ENCODE data around the gene EFCAB11. TPM values are rescaled to one million over a fixed set of nuclear protein-coding genes. Genes with fewer than 3 reads are reported as not detected.

Gene EFCAB11
- total RNA-seq, 4 donors from 2014 or later: 3.4 to 8.0 (median 5.5) TPM

DNA sequence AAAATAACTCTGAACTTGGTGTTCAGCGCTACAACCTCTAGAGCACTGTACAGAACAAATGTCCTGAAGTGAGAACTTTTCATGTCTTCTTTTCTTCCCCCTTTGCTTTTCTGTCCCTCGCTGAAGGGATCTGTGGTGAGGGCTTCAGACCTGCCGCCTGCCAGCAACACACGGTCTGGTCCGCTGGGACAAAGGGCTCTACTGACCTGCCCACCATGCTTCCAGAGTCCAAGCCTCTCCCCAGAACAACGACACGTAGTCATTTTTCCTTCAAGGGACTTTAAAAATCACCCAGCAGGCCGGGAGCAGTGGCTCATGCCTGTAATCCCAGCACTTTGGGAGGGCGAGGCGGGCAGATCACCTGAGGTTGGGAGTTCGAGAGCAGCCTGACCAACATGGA, 140.4 kb downstream of the EFCAB11 start:
- no peak for DNase-seq
- WGBS, 2 donors: 94 to 97% methylated on average over 5 to 7 of the region's 11 CpGs
- Histone ChIP-seq H3K4me3 (no peak overlapping the region), H3K27ac (no peak overlapping the region), H3K27me3 (no peaks in the 10 kb centered on the region), H3K9me3 (no peaks in the 10 kb centered on the region), H3K4me1 (peaks cover 0 to 10% (median 0%) of the 10 kb centered on the region in 3 donors), H3K36me3 (no peaks in the 10 kb centered on the region)
- intact Hi-C loops (cut with DNase I): no loop called here
- TF ChIP-seq POLR2A (IDR thresholded peaks at IDR 0.05): no peak
- TF ChIP-seq, protein P1, sequence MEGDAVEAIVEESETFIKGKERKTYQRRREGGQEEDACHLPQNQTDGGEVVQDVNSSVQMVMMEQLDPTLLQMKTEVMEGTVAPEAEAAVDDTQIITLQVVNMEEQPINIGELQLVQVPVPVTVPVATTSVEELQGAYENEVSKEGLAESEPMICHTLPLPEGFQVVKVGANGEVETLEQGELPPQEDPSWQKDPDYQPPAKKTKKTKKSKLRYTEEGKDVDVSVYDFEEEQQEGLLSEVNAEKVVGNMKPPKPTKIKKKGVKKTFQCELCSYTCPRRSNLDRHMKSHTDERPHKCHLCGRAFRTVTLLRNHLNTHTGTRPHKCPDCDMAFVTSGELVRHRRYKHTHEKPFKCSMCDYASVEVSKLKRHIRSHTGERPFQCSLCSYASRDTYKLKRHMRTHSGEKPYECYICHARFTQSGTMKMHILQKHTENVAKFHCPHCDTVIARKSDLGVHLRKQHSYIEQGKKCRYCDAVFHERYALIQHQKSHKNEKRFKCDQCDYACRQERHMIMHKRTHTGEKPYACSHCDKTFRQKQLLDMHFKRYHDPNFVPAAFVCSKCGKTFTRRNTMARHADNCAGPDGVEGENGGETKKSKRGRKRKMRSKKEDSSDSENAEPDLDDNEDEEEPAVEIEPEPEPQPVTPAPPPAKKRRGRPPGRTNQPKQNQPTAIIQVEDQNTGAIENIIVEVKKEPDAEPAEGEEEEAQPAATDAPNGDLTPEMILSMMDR (IDR thresholded peaks at IDR 0.05): no peak

DNA sequence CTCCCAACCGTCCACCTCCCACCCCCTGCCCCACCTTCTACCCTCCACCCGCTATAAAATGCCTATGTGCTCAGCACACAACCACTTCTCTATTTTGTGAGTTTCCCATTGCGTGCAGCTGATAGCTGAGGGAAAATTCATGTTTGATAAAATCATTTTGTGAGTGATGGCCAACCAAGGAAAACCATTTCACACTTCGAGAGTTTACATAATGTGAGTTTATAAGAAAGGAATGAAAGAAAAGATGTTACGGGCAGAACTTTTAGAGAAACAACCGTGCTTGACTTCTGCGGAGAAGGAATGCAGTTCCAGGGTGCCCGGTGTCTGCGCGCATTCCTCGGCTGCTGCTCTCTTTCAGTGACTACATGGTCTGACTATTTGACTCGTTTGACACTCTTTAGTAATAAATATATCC, 140.9 kb downstream of the EFCAB11 start:
- no peak for DNase-seq
- WGBS, 2 donors: 70 to 83% methylated on average over 10 to 11 of the region's 12 CpGs
- H3K9me3 ChIP-seq: no peaks in the 10 kb centered on the region
- no peak overlapping the region for H3K4me3 ChIP-seq
- no peaks in the 10 kb centered on the region for H3K27me3 ChIP-seq
- peaks cover 0 to 10% (median 0%) of the 10 kb centered on the region in 3 donors for H3K4me1 ChIP-seq
- H3K27ac ChIP-seq: no peak overlapping the region
- H3K36me3 ChIP-seq: no peaks in the 10 kb centered on the region
- TF ChIP-seq, protein P1 (IDR thresholded peaks at IDR 0.05): no peak
- TF ChIP-seq POLR2A (IDR thresholded peaks at IDR 0.05): no peak
- intact Hi-C loops (cut with DNase I): no loop called here

DNA sequence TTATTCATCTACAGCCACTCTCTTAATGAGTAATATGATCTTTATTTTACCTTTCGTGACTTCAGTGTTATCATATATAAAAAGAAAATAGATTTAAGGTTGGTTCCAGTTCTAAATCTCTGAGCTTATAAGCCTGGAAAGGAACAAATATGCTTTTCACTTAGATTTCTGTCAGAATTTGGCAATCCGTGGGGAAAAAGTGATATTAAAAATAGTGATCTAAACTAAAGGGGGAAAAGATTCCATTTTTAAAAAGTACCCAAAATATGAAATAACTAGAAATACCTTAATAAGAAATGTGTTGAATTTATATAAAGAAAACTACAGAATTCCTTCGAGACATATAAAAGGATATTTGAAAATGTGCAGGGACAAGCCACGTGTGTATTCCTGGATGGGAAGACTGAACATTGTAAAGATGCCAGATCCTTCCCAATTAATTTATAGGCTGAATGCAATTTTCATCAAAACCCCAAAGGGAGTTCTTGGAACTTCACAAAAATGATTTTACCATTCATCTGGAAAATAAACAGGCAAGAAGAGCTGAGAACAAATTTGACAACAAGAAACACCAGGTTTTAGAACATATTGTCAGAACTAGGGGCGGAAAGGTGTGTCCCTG, 142.5 kb downstream of the EFCAB11 start:
- intact Hi-C loops (cut with DNase I): no loop called here
- Histone ChIP-seq H3K9me3 (no peaks in the 10 kb centered on the region), H3K27ac (no peak overlapping the region), H3K4me1 (no peaks in the 10 kb centered on the region), H3K27me3 (no peaks in the 10 kb centered on the region), H3K4me3 (no peak overlapping the region), H3K36me3 (no peaks in the 10 kb centered on the region)
- DNase-seq: no peak
- 87% methylated on average over 5 of the region's 5 CpGs for WGBS, 2 donors
- no peak for TF ChIP-seq POLR2A (IDR thresholded peaks at IDR 0.05)
- TF ChIP-seq, protein P1 (IDR thresholded peaks at IDR 0.05): no peak

DNA sequence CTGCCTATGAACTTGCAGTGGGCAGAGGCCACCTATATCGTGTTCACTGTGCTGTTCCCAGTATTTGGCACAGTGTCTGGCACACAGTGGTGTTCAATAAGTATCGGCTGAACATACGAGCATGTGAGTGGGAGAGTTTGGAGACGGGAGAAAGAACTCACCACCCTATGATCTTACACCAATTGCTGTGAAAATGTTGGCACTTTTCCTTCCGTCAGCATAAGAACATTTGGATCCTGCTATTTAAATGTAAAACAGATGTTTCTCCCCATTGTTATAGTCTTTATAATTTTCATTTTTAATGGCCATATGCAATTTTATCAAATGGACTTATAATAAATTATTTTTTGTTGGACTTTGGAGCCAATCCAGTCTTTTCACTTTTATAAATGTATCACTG, 144.4 kb downstream of the EFCAB11 start:
- DNase-seq: no peak
- no peaks in the 10 kb centered on the region for H3K27me3 ChIP-seq
- TF ChIP-seq, protein P1 (IDR thresholded peaks at IDR 0.05): no peak
- no peak for TF ChIP-seq POLR2A (IDR thresholded peaks at IDR 0.05)
- no peak overlapping the region for H3K4me3 ChIP-seq
- H3K9me3 ChIP-seq: no peaks in the 10 kb centered on the region
- WGBS, 2 donors: 76 to 96% methylated on average over 5 of the region's 5 CpGs
- H3K4me1 ChIP-seq: no peaks in the 10 kb centered on the region
- intact Hi-C loops (cut with DNase I): no loop called here
- H3K27ac ChIP-seq: no peak overlapping the region
- no peaks in the 10 kb centered on the region for H3K36me3 ChIP-seq

DNA sequence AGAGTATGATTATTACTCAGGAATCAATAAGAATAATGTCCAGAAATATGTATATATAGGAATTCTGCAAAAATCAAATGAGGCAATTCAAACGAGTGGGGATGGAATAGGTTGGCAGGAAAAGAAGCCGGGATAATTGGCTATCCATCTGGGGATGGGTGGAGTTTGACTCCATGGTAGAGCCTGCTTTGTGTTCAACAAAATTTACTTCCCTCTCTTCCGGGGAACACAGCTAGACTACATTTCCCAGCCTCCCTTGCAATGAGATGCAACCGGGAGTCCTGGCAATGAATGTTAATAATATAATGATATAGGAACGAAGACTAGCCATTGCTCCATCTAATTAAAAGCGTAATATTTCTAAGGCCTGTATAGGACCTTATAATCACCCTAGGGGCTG, 146.6 kb downstream of the EFCAB11 start:
- WGBS, 2 donors: 79 to 80% methylated on average over 6 of the region's 6 CpGs
- no peak for DNase-seq
- H3K4me1 ChIP-seq: no peaks in the 10 kb centered on the region
- intact Hi-C loops (cut with DNase I): no loop called here
- TF ChIP-seq, protein P1 (IDR thresholded peaks at IDR 0.05): no peak
- no peak for TF ChIP-seq POLR2A (IDR thresholded peaks at IDR 0.05)
- no peaks in the 10 kb centered on the region for H3K27me3 ChIP-seq
- H3K9me3 ChIP-seq: no peaks in the 10 kb centered on the region
- no peak overlapping the region for H3K4me3 ChIP-seq
- H3K27ac ChIP-seq: no peak overlapping the region
- no peaks in the 10 kb centered on the region for H3K36me3 ChIP-seq

Measured in esophagus squamous epithelium (tissue), 5 donors.